H1 (cell line): Measurements from ENCODE around the gene AKAP8. TPM values are rescaled to one million over a fixed set of nuclear protein-coding genes. Genes with fewer than 3 reads are reported as not detected.

Source experiments
- GABPA ChIP-seq: IDR thresholded peaks from 2 replicates; pipeline ENCODE4 v1.6.1; 2011; ENCODE audit warnings: mild to moderate bottlenecking, low read length, moderate library complexity, borderline replicate concordance; ENCODE audit not compliant: insufficient read depth
- RAD21 ChIP-seq, 2 experiments: IDR thresholded peaks in 1 of 2; conservative IDR thresholded peaks in 1 of 2; 2 replicates each; pipeline ENCODE4 v1.6.1; 2011; ENCODE audit warnings: low read depth in 2 of 2, low read length in 2 of 2, improper control_type of control experiment in 1 of 2, inconsistent platforms in 1 of 2, mild to moderate bottlenecking in 1 of 2, moderate library complexity in 1 of 2
- polyA plus RNA-seq, 7 experiments: library from polyadenylated mRNA; depleted of rRNA in 3 of 7; stranded (reverse) in 5 of 7; unstranded in 2 of 7; fragments of >200 nt in 5 of 7; fragments of 200-250 nt in 2 of 7; gene quantifications; 1 replicate in 5 of 7; 2 replicates in 1 of 7; 4 replicates in 1 of 7; pipeline versions ENCODE4 v1.2.1 to v1.2.3, GENCODE V29; 2011 to 2013; ENCODE audit warnings: missing spikeins in 2 of 7, mixed read lengths in 2 of 7
- total RNA-seq: library from RNA; stranded (reverse); fragmentation: NEBNext Ultra II Directional; extraction: Animal tissue kit (Norgen Biotek cat#: 25700); gene quantifications from 2 replicates; pipeline ENCODE4 v1.2.1, GENCODE V29; 2021

AKAP8 gene
- total and polyA plus RNA-seq, 2 of the 8 experiments (the other 6 are each of a cell fraction or from before 2014, with no cell fraction given), result 17.0 to 41.0 TPM

DNA sequence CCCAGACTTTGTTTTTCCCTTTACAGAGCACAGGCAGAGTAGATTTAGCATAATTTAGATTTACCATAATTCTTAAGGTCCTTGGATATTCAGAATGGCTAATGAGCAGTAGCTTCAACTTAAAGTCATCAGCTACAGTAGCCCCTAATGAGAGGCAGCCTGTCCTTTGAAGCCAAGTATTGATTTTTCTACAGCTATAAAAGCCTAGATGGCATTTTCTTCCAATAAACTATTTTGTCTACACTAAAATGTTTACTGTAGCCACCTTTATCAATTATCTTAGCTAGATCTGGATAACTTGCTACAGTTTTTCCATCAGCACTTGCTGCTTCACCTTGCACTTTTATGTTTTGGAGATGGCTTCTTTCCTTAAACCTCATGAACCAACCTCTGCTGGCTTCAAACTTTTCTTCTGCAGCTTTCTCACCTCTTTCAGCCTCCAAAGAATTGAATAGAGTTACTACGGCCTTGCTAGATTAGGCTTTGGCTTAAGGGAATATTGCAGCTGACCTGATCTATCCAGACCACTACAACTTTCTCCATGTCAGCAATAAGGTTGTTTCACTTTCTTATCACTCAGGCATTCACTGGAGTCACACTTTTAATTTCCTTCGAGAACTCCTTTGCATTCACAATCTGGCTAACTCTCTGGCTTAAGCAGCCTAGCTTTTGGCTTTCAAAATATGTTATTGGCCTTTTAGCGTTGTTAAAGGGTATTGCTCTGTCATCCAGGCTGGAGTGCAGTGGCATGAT, 73.8 kb downstream of the AKAP8 start (continued):
- TF ChIP-seq RAD21 (IDR thresholded peaks at IDR 0.05 in 1 of 2, conservative IDR thresholded peaks at IDR 0.05 in 1 of 2; ENCODE audit: low read depth in 2 of 2, low read length in 2 of 2), result no peak
- TF ChIP-seq GABPA, result no peak
